HG03520 (cell line): ENCODE results near the gene XIAP.
"Not testable (repeated sequence)": the region's sequence is repeated elsewhere in the genome, so short reads cannot be mapped to it uniquely, and the experiment has no call there.

Experiments
- ATAC-seq: cut with Tn5 transposase; IDR thresholded peaks from one replicate; pipeline ENCODE4 v1.9.1; 2021; ENCODE audit warnings: mild to moderate bottlenecking, moderate library complexity; ENCODE audit not compliant: unreplicated experiment

XIAP gene

GRCh38 chrX:123859846-123860838, at the start of gene XIAP:
Gene XIAP (plus strand): TSS chrX:123860053. CDS start chrX:123885663, 25,610 bp downstream.
- ATAC-seq: peak; percentile 74

DNA sequence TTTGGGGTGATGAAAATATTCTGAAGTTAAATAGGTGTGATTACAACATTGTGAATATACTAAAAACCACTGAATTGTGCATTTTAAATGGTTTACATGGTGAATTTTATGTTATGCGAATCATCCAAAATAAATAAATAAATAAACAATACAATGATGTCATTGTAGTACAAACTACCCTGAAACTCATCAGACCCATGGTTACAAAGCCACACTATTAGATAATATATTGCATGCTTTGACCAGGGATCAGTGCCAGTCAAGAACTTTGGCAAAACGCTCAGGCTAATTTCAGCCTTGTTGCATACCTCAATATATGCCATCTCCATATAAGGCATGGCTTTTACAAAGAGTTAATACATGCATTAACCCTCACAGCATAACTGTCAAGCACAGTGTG, 45.5 kb upstream of the XIAP start:
- no peak for ATAC-seq

DNA sequence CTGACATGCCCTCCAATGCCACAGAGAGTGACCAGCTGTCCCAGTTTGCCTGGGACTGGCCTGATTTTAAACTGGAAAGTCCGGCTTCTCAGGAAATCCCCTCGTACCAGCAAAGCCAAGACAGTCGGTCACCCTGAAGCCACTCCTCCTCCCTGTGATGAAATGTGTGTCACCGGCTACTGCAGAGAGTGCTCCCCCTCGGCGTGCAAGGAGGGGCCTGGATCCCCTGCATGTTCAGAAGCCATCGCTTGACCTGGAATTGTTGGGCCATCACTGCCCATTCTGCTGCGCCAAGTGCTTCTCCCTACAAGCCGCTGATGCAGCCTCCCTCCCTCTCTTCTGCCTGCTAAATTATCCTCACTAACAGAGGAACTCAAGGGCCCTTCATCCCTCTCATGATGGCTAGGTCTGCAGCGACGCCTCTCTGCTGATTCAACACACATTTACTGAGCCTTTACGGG, 44.9 kb upstream of the XIAP start:
- not testable (repeated sequence) for ATAC-seq

DNA sequence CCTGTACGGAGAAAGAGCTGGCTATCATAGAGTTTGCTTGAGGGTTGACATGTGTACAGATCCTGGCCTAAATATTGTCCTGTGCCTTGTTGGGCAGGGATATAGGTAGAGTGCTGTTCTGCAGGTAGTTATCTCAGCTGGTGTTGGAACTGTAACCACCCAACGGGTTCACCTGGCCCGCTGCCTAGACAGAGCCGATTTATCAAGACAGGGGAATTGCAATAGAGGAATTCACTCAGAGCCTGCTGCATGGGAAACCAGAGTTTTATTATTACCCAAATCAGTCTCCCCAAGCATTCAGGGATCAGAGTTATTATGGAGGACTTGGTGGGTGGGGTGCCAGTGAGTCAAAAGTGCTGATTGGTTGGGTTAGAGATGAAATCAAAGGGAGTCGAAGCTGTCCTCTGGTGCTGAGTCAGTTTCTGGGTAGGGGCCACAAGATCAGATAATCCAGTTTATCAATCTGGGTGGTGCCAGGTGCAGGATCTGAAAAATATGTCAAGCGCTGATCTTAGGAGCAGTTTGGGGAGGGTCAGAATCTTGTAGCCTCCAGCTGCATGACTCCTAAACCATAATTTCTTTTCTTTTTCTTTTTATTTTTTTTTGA, 42.5 kb upstream of the XIAP start:
- no peak for ATAC-seq

DNA sequence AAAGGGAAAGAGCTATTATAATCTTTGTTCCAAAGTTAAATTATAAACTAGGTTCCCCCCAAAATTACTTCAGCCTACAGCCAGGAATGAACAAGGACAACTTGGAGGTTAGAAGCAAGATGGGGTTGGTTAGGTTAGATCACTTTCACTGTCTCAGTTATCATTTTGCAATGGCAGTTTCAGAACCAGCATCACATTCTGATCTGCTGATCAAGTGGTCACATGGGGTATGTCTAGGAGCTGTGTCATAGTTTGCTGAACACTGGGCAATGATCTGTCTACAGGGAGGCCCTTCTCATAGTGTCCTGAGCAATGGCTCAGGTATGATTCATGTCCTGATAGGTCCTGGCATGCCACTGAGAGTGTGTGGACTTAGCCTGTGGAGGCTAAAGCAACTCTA, 41.6 kb upstream of the XIAP start:
- no peak for ATAC-seq

DNA sequence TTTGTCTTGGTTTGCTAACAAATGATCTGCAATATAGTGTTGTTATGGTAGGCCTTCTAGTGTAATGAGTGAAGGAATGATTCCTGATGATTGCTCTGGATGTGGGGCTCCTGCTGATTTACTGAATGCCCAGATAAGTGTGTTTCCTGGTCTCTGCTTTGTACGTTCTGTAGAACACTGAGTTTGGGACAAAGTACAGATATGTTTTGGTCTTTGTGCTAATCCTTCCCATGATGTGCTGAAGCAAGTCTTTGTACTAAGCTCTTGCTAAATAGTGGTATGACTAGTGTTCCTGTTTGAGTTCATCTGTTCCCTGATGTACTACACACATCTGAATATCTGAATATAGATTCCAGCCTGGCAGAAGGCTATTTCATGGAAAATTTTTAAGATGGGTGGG, 36.9 kb upstream of the XIAP start:
- no peak for ATAC-seq

- ATAC-seq: peak; percentile 77
Measured at GRCh38 chrX:123830309-123830708, 29.5 kb upstream of the XIAP start.

GRCh38 chrX:123833387-123833786, 26.5 kb upstream of the XIAP start:
- ATAC-seq: peak; percentile 71

- no peak for ATAC-seq
Measured at GRCh38 chrX:123834116-123834515, 25.7 kb upstream of the XIAP start.

DNA sequence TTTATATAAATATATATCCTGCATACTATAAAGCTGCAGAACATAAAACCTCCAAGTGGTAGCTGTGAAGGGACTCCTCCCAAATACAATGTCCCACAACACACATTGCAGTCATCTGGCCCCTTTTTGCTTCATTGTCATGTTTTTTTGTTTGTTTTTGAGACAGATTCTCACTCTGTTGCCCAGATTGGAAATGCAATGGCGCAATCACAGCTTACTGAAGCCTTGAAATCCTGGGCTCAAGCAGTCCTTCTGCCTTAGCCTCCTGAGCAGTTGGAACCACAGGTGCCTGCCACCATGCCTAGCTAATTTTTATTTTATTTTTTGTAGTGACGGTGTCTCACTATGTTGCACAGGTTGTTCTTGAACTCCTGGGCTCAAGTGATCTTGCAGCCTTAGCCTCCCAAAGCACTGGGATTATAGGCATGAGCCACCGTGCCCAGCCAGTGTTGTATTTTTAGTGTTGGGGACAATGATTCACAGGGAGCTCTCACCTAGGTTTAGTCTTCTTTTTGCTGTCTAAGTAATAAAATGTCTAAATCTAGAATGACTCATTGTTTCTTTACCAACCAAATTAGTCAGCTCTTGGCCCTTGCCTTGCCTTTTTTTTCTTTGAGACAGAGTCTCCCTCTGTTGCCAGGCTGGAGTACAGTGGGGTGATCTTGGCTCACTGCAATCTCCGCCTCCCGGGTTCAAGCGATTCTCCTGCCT, 24.0 kb upstream of the XIAP start:
- ATAC-seq: no peak

DNA sequence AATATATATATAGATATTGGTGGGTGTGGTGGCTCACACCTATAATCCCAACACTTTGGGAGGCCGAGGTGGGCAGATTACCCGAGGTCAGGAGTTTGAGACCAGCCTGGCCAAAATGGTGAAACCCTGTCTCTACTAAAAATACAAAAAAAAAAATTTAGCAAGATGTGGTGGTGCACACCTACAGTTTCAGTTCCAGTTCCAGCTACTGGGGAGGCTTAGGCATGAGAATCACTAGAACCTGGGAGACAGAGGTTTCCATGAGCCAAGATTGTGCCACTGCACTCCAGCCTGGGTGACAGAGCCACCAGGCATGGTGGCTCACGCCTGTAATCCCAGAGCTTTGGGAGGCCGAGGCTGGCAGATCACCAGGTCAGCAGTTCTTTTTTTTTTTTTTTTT, 14.7 kb upstream of the XIAP start:
- ATAC-seq: not testable (repeated sequence)

GRCh38 chrX:123846577-123847038, 13.2 kb upstream of the XIAP start:
- ATAC-seq: no peak

DNA sequence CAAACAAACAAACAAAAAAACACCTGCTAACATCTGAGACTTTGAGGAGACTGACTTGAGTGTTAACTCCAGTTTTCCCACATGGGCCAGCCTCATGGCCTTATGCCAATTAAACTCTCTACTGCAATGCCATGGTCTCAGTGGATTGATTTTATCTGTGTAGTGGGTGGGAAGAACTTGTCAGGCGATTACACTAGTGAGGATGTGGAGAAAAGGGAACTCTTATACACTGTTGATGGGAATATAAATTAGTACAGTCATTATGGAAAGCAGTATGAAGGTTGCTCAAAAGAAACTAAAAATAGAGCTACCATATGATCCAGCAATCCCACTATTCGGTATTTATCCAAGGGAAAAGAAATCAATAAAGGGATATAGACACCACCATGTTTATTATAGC, 12.8 kb upstream of the XIAP start:
- ATAC-seq: no peak

DNA sequence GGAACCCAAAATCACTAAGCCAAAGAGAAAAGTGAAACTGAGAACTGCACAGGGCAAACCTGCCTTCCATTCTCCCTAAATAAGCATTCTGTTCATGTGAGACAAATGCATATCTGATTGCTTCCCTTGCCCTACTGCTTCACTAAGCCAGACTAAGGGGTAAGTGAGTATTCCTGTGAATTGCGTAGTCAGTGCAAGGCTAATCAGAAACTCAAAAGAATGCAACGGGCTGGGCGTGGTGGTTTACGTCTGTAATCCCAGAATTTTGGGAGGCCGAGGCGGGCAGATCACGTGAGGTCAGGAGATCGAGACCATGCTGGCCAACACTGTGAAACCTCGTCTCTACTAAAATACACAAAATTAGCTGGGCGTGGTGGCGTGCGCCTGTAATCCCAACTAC, 10.8 kb upstream of the XIAP start:
- no peak for ATAC-seq

GRCh38 chrX:123849906-123850305, 9.9 kb upstream of the XIAP start:
- not testable (repeated sequence) for ATAC-seq

DNA sequence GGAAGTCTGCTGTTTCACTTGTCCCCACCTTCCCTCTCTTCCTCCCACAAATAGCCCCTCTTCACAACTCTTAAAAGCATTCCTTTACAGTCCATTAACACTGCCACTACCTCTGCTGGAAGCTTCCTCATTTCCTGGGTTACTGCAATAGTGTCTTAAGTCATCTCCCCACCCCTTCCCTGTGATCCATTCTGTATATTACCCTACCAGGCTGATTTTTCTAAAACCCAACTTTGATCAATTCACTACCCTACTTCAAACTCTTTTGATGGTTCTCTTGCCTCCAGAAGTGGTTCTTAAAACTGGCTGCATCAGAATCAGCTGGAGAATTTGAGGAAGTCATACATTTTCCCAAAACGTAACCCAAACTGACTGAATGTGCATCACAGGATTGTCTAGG, 8.8 kb upstream of the XIAP start:
- no peak for ATAC-seq

GRCh38 chrX:123854329-123854728, 5.5 kb upstream of the XIAP start:
- ATAC-seq: no peak

GRCh38 chrX:123859409-123859845, 426 bp upstream of the XIAP start:
- no peak for ATAC-seq

DNA sequence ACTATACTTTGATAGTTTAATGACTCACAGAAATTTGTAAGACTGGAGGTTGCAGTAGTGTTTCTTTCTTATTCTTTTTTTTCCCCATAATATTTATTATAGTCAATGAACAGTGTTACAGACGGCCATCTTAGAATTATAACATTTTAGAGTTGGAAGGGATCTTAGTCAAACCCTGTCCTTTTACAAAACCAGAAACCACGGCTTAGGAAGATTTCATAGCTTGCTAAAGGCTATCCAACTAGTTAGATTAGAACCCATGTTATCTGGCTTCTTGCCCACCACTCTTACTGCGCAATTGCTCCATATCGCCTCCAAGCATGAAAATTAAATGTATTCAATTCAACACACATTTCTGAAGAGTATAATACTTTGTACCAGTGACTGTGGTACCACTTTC, 1.1 kb downstream of the XIAP start:
- no peak for ATAC-seq

DNA sequence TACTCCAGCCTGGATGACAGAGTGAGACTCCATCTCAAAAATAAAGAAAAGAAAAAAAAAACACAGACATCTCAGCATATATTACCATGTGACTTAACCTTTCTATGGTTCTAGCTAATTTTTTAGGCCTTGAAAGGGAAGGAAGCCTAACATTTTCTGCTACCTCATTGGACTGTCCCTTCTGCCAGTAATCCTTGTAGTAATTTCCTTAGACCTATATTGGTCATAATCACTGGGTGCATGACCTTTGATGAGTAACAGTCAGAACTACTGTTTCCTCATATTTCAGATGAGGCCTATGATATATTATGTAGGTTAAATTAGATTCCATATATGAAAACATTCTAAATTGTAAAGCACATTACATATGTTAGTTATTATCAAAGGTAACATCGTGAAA, 9.6 kb downstream of the XIAP start:
- ATAC-seq: no peak

DNA sequence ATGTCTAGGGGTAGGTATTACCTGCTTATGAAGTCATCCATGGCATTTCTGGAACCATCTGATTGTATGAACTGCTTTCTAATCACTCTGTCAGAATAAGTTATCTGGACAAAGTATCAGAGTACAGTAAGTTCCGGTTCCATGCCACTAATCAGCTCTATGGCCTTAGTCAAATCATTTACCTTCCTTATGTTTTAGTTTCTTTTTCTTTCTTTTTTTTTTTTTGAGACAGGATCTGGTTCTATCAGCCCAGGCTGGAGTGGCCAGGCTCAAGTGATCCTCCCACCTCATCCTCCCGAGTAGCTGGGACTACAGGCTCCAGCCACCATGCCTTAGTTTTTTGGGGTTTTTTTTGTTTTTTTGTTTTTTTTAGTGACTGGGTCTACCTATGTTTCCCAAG, 11.5 kb downstream of the XIAP start:
- no peak for ATAC-seq
